Bronchial epithelial cell (primary cell): ENCODE data around the gene EML4. TPM values are rescaled to one million over a fixed set of nuclear protein-coding genes. Genes with fewer than 3 reads are reported as not detected.

Experiments
- DNase-seq: peaks from one replicate; pipeline ENCODE4 v3.0.0-alpha.2; 2010; ENCODE audit warnings: low read depth
- FAIRE-seq: peaks from 2 replicates; lab custom pipeline; 2011; peaks lifted over from hg19 to GRCh38; lab: Jason Lieb, UNC
- H3K27me3 ChIP-seq: 2 replicates; pipeline ENCODE4 v1.5.1; 2011; ENCODE audit warnings: low read length; ENCODE audit not compliant: control insufficient read depth, insufficient read depth
- H3K36me3 ChIP-seq: 2 replicates; pipeline ENCODE4 v1.5.1; 2011; ENCODE audit warnings: low read length; ENCODE audit not compliant: control insufficient read depth, insufficient read depth
- H3K4me3 ChIP-seq: 2 replicates; pipeline ENCODE4 v1.5.1; 2011; ENCODE audit warnings: mild to moderate bottlenecking, low read depth, low read length, control low read depth
- CTCF ChIP-seq: IDR thresholded peaks from 2 replicates; pipeline ENCODE4 v1.5.1; 2011; ENCODE audit warnings: mild to moderate bottlenecking, moderate library complexity, low read length, control low read depth, inconsistent platforms; ENCODE audit not compliant: insufficient read depth, severe bottlenecking
- total RNA-seq: library from RNA; depleted of rRNA; stranded (reverse); fragments of >200 nt; gene quantifications from 2 replicates; pipeline ENCODE4 v1.2.1, GENCODE V29; 2014

The EML4 gene
- total RNA-seq, 1 donor from 2014 or later = 26.3 TPM

GRCh38 chr2:42336361-42336965 is 167.3 kb downstream of the EML4 start:
- peaks cover 6% of the 10 kb centered on the region for H3K36me3 ChIP-seq
- no peak for TF ChIP-seq CTCF
- H3K4me3 ChIP-seq = no peak overlapping the region
- FAIRE-seq (no peak), DNase-seq (no peak)
- no peaks in the 10 kb centered on the region for H3K27me3 ChIP-seq

- TF ChIP-seq CTCF = no peak
- Histone ChIP-seq H3K4me3 (no peak overlapping the region), H3K27me3 (no peaks in the 10 kb centered on the region), H3K36me3 (peaks cover 6% of the 10 kb centered on the region)
- DNase-seq (no peak), FAIRE-seq (no peak)
Observed at GRCh38 chr2:42337356-42337820, 168.2 kb downstream of the EML4 start.

GRCh38 chr2:42337846-42338566 is 168.9 kb downstream of the EML4 start:
- H3K4me3 ChIP-seq = no peak overlapping the region
- H3K27me3 ChIP-seq = no peaks in the 10 kb centered on the region
- FAIRE-seq (no peak), DNase-seq (no peak)
- peaks cover 6% of the 10 kb centered on the region for H3K36me3 ChIP-seq
- TF ChIP-seq CTCF = no peak

- no peaks in the 10 kb centered on the region for H3K27me3 ChIP-seq
- DNase-seq (no peak), FAIRE-seq (no peak)
- H3K36me3 ChIP-seq = peaks cover 3% of the 10 kb centered on the region
- TF ChIP-seq CTCF = no peak
- H3K4me3 ChIP-seq = no peak overlapping the region
Observed at GRCh38 chr2:42338567-42339190, 169.5 kb downstream of the EML4 start.

- no peaks in the 10 kb centered on the region for H3K27me3 ChIP-seq
- DNase-seq = no peak
- H3K36me3 ChIP-seq = peaks cover 3% of the 10 kb centered on the region
- FAIRE-seq = no peak
- no peak for TF ChIP-seq CTCF
- no peak overlapping the region for H3K4me3 ChIP-seq
Observed at GRCh38 chr2:42339191-42339912, 170.2 kb downstream of the EML4 start.
